Keratinocyte (primary cell): ENCODE results near the gene DENND4A.

ENCODE experiments used
- EZH2 ChIP-seq: IDR thresholded peaks from one replicate; pipeline ENCODE4 v1.6.1; 2012; ENCODE audit warnings: inconsistent platforms, mild to moderate bottlenecking, low read length, moderate library complexity
- TF ChIP-seq, protein P1 (sequence below), 3 experiments: IDR thresholded peaks in 1 of 3; conservative IDR thresholded peaks in 1 of 3; optimal IDR thresholded peaks in 1 of 3; 2 replicates in 2 of 3; 3 replicates in 1 of 3; pipeline versions ENCODE3 to v1.5.1; 2011; ENCODE audit warnings: low read length in 3 of 3, mild to moderate bottlenecking in 3 of 3, moderate library complexity in 2 of 3, control low read depth in 1 of 3, inconsistent platforms in 1 of 3; ENCODE audit not compliant: insufficient read depth in 2 of 3; ENCODE audit errors: extremely low read depth in 1 of 3

DNA sequence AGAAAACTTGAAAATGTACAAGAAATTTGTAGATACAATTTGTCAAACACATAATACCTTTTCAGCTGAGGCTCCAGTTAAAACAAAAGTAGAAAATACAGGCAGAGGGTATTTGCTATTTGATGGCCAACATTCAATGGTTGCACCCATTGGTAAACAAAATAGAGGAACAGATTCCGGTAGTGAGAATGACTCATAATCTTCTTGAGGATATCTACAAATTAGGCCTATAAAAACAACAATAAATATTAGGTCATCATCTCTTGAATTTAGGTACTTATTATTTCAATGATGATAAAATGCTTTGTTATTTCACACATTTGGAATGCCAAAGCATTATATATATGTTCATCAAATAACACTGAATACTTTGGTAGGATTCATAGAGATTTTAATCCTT lies 53.4 kb downstream of the DENND4A start:
- TF ChIP-seq, protein P1, sequence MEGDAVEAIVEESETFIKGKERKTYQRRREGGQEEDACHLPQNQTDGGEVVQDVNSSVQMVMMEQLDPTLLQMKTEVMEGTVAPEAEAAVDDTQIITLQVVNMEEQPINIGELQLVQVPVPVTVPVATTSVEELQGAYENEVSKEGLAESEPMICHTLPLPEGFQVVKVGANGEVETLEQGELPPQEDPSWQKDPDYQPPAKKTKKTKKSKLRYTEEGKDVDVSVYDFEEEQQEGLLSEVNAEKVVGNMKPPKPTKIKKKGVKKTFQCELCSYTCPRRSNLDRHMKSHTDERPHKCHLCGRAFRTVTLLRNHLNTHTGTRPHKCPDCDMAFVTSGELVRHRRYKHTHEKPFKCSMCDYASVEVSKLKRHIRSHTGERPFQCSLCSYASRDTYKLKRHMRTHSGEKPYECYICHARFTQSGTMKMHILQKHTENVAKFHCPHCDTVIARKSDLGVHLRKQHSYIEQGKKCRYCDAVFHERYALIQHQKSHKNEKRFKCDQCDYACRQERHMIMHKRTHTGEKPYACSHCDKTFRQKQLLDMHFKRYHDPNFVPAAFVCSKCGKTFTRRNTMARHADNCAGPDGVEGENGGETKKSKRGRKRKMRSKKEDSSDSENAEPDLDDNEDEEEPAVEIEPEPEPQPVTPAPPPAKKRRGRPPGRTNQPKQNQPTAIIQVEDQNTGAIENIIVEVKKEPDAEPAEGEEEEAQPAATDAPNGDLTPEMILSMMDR (optimal IDR thresholded peaks at IDR 0.05 in 1 of 3, IDR thresholded peaks at IDR 0.05 in 1 of 3, conservative IDR thresholded peaks at IDR 0.05 in 1 of 3; ENCODE audit: extremely low read depth in 1 of 3, insufficient read depth in 2 of 3, low read length in 3 of 3) = no peak
- TF ChIP-seq EZH2 = no peak
